IMR-90 (cell line): ENCODE measurements around the gene NNMT.

ENCODE experiments used
- CTCF ChIP-seq: conservative IDR thresholded peaks from 2 replicates; pipeline ENCODE4 v1.5.1; 2012; ENCODE audit warnings: mild to moderate bottlenecking, low read depth, low read length, improper control_type of control experiment
- ELK1 ChIP-seq: fragments of 150-350 bp; IDR thresholded peaks from 2 replicates; pipeline ENCODE4 v1.6.1; 2016; ENCODE audit warnings: low read depth, mild to moderate bottlenecking, low read length, moderate library complexity, borderline replicate concordance
- FOS ChIP-seq: fragments of 150-350 bp; IDR thresholded peaks from 2 replicates; pipeline ENCODE4 v1.6.1; 2016; ENCODE audit warnings: low read depth, low read length
- MAFK ChIP-seq: IDR thresholded peaks from 2 replicates; pipeline ENCODE4 v1.6.1; 2012; ENCODE audit warnings: low read depth, low read length, improper control_type of control experiment
- NFE2L2 ChIP-seq: fragments of 150-350 bp; IDR thresholded peaks from 2 replicates; pipeline ENCODE4 v1.6.1; 2016; ENCODE audit warnings: low read depth, mild to moderate bottlenecking, low read length
- POLR2A ChIP-seq: IDR thresholded peaks from 2 replicates; pipeline ENCODE4 v1.6.1; 2012; ENCODE audit warnings: mild to moderate bottlenecking, low read depth, low read length
- RFX5 ChIP-seq: IDR thresholded peaks from 2 replicates; pipeline ENCODE4 v1.8.0; 2012; ENCODE audit warnings: low read depth, mild to moderate bottlenecking, low read length, moderate library complexity
- USF2 ChIP-seq: fragments of 150-350 bp; IDR thresholded peaks from 2 replicates; pipeline ENCODE4 v1.6.1; 2017; ENCODE audit warnings: mild to moderate bottlenecking, antibody characterized with exemption, low read length, low read depth

- TF ChIP-seq MAFK, result no peak
- TF ChIP-seq CTCF, result no peak
- TF ChIP-seq POLR2A, result no peak
- no peak for TF ChIP-seq USF2
- TF ChIP-seq NFE2L2, result no peak
- TF ChIP-seq FOS, result no peak
- no peak for TF ChIP-seq ELK1
- TF ChIP-seq RFX5, result no peak
These were observed 11.3 kb upstream of the NNMT start for GRCh38 chr11:114284914-114285313.
